Astrocyte (in vitro differentiated cells and primary cell): ENCODE measurements around the gene ZMIZ1.

ENCODE experiments used
- CTCF ChIP-seq: IDR thresholded peaks from 2 replicates; pipeline ENCODE4 v1.5.1; 2011; ENCODE audit warnings: low read depth, mild to moderate bottlenecking, inconsistent platforms, low read length, moderate library complexity; ENCODE audit not compliant: insufficient read depth
- EZH2 ChIP-seq: IDR thresholded peaks from 2 replicates; pipeline ENCODE4 v1.6.1; 2012; ENCODE audit warnings: mild to moderate bottlenecking, low read length, inconsistent platforms; ENCODE audit not compliant: insufficient read depth

- no peak for TF ChIP-seq CTCF
- no peak for TF ChIP-seq EZH2
Observed at GRCh38 chr10:79161557-79161956, 92.8 kb downstream of the ZMIZ1 start.
